HG03139 (cell line): Measurements from ENCODE around the gene RAPGEFL1.
"Not testable (repeated sequence)": the region's sequence is repeated elsewhere in the genome, so short reads cannot be mapped to it uniquely, and the experiment has no call there.

Source experiments
- ATAC-seq: cut with Tn5 transposase; IDR thresholded peaks from one replicate; pipeline ENCODE4 v1.9.1; 2021; ENCODE audit not compliant: unreplicated experiment

The RAPGEFL1 gene

DNA sequence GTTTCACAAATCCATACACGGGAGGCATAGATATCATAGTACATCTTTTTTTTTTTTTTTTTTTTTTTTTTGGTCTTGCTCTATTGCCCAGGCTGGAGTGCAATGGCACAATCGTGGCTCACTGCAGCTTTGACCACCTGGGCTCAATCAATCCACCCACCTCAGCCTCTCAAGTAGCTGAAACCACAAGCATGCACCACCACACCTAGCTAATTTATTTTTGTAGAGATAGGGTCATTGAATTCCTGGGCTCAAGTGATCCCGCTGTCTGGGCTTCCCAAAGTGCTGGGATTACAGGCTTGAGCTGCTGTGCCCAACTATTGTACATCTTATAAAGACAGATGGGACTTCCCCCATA, 3.5 kb upstream of the RAPGEFL1 start:
- ATAC-seq = no peak

DNA sequence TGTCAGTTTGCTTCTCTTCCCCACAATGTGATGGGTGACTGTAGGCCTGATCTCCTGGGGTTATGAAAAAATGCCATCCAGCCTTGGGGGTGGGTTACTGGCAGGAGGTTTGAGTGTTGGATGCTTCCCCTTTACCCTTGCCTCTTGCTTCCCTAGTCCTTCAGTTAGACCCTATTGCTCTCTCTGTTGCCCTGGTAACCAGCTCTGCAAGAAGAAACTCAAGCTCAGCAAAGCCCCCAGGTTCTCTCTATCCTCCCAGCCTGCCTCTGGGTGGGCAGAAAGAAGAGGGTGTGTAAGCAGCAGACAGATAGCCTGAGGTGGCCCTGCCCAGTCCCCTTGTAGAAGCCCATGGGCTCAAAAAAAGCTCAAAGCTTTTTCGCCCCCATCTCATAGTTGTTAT, 2.8 kb upstream of the RAPGEFL1 start:
- no peak for ATAC-seq

DNA sequence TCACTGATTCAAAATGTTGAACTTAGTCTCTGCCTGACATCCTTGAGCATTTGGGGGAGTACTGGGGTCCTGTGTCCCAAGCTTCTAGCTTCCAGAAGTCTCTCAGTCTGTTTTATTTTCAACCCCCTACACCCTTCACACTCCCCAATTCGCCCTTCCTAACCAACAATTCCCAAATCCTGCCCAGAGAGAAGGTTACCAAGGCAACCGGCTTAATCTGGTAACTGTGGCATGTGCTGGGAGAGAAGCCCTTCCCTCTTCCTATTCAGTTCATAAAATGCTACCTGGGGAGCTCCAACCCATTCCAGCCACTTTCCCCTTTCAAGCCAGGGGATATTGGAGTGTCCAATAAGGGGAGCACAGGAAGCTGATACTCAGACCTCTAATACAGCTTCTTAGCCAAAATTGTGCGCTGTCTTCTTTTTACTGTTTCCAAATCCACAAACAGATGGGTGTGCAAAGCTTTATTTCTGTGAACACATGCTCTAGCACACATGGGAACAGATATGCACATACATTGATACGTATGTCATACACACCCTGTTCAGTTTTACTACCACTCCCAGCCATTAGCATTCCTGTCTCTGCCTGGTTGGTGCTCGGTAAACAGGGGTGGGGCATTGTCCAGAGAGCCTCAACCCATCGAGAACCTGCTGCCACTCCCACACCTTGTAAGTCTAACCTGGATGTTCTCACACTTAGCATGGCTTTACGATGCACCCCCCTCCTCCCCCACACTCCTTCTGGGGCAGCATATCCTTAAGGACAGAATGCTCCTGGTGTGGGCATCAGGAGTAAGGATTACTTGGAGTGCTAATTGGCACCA, 1.1 kb upstream of the RAPGEFL1 start:
- ATAC-seq = no peak

DNA sequence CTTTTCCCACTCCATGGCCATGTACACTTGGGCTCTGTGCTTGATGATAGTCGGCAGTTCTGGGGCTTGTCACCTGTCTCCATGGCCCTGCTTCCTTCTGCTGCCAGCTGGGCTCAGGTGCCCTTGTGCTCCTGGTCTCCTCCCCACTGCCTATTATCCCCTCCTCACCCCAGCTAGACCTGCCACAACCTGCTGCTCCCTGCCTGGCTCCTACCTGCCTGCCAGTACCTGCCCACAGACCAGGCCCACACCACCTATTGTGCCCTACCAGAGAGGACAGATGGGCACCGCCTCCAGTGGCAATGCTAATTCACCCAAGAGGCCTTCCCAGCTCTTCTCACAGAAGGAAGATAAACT, 538 bp upstream of the RAPGEFL1 start:
- ATAC-seq = no peak

DNA sequence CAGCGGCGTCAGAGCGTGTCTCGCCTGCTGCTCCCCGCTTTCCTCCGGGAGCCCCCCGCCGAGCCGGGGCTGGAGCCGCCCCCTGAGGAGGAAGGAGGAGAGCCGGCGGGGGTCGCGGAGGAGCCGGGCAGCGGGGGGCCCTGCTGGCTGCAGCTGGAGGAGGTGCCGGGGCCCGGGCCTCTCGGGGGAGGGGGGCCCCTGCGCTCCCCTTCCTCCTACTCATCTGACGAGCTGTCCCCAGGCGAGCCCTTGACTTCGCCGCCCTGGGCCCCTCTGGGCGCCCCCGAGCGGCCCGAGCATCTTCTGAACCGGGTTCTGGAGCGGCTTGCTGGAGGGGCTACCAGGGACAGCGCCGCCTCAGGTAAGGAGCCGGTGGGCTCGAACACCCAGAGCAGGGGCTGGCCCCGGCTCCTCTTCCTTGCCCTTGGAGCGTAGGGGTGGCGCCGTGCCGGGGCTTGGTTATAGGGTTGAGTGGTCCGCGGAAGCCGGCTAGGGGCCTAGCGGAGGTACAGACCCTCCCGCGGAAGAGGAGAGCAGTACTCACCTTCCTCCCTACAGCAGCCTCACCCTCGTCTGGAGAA, 841 bp downstream of the RAPGEFL1 start:
- no peak for ATAC-seq

DNA sequence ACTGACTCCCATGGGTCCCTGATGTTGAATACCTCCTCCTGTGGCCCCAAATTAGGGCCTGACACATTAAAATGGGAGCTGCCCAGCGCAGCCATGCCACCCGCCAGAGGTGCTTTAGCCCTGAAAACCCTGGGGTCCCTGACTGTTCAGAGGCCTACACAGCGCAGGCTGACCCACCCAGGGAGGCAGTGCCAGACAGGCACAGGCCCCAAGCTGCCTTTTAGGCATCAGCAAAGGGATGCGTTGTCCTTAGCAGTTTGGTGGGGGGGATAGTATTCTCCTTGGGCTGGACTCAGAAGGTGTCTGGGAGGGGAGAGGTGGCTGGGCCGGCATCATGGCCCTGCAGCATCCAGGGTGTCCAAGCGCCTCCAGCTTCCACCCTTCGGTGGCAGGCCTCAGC, 1.4 kb downstream of the RAPGEFL1 start:
- ATAC-seq = no peak

DNA sequence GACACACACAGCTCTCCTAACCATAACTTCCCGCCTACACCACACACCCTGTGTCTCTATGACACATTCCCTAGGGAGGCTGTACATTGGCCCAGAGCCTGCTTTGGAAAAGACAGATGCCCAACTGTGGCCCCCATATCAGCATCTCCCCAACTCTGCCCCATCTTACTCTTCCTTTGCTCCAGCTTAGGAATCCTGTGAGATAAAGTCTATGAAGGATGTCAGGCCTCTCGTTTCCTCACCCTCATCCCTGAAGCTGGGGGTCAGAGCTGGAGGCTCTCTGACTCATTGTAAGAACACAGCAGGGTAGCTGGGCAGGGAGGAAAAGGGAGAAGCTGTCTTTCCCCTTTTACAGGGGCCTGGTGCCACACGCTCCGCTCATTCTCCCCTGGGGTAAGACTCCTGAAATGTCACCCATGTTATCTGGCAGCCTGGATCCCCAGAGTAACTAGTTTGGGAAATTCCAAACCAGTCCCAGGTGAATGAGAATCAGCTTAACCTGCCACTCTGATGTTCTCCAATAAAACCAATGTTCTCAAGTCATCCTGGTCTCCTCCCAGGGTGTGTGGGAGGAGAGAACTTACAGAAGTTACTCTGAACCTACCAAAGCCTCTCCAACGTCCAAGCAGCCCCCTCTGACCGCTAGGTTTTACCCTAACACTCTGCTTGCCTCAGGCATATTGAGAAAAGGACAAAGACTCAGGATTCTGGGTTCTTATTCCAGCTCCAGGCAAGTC, 2.8 kb downstream of the RAPGEFL1 start:
- ATAC-seq = no peak

DNA sequence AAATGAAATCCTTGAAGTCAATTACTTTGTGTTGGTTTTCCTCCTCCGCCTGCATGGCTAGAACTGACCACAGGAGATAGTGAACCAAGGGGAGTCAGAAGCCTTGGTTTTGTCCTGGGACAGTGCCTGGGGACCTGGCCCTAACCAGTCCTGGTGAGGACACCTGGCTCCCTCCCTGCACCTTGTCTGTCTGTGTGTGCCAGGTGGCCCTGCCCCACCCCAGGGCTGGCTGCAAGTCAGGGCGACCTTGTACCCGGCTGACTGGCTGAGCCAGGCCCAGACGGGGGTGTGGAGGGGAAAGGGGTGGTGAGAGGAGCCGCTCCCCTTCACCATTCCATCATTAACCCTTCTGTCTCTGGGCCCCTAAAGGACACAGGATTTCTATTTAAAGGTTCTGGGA, 3.4 kb downstream of the RAPGEFL1 start:
- no peak for ATAC-seq

DNA sequence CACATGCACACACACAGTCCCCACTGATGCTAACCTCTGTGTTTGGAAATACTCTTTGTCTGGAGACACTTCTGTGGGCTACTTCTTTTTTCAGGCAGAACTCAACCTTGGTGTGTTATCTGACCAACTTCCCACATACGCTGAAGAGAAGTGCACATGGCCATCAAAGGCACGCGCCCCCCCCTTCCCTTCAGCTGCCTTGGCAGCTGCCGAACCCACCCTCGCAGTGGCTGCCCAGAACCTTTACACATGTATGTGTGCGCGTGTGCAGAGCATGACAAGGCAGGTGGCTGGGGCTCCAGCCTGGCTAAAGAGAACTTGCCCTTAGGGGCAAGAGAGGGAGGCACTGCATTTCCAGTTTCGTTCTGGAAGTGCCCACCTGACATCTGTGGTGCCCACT, 3.9 kb downstream of the RAPGEFL1 start:
- ATAC-seq = no peak

DNA sequence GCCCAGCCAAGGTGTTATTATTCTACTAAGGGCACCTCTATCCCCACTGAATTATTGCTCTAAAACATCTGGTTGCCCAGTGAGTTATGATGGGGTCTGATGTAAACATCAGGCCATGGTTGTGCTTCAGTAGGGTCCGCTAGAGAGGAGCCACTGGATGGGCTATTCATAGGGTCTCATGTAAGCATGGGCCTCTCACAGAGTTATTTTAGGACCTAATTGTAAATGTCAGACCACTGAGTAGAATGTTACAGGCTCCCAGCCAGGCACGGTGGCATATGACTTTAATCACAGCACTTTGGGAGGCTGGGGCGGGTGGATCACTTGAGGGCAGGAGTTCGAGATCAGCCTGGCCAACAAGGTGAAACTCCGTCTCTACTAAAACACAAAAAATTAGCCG, 5.3 kb downstream of the RAPGEFL1 start:
- ATAC-seq = no peak

DNA sequence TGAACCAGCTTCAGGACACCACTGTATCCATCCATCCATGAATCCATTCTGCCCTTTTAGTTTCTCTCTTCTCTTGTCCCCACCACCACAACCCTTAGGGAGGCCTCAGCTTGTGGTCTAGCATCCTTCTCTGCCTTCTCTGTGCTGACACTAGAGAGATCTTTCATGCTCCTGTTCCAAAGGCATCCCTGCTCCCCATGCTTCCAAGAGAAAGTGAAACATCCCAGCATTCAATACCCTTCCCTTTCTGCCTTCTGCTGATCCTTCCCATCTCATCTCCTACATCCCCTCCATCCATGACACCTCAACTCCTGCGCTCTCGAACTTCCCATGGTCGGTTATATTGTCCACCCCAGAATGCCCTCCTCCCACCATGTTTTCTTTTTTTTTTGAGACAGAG, 10.0 kb downstream of the RAPGEFL1 start:
- ATAC-seq = no peak

DNA sequence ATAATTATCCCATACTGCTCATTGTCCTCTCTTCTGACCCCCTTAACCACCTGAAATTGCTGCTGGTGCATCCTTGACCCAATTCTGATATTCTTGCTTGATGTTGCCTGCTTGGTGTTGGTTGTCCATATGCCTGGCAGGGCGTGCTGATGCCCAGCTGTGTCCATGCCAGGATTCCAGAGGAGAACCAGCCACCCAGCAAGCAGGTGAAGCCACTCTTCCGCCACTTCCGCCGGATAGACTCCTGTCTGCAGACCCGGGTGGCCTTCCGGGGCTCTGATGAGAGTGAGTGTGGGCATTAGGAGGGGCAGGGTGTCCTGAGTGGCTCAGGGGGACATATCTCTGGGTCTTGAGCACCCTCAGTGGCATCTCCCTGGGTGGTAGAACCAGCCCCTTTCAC, 11.4 kb downstream of the RAPGEFL1 start:
- no peak for ATAC-seq

DNA sequence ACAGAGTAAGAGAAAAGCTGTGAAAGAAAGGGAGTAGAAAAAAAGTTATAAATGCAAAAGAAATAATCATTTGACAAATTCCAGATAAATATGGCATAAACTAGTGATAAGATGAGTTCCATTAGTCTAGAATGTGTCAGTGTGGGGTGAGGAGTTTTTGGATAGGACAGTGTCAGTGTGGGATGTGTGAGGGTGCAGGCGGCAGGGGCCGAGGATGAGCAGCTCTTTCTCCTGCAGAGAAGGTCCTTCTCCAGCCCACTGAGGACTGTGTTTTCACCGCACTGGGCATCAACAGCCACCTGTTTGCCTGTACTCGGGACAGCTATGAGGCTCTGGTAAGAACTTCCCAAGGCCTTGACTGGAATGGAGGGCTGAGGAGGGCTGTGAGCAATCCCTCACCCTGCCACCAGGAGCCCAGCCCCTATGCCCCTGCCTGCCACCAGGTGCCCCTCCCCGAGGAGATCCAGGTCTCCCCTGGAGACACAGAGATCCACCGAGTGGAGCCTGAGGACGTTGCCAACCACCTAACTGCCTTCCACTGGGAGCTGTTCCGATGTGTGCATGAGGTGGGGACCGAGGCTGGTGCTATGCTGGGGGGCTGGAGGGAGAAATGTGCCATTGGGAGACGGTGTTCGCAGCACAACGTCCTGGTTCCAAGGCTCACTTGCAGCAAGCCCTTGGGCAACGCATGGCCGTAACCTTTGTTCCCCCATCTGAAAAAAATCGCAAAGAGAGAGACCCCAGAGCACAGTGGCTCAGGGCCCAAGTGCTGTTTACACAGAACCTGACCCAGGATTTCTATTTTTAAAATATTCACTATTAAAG, 13.1 kb downstream of the RAPGEFL1 start:
- ATAC-seq = no peak

DNA sequence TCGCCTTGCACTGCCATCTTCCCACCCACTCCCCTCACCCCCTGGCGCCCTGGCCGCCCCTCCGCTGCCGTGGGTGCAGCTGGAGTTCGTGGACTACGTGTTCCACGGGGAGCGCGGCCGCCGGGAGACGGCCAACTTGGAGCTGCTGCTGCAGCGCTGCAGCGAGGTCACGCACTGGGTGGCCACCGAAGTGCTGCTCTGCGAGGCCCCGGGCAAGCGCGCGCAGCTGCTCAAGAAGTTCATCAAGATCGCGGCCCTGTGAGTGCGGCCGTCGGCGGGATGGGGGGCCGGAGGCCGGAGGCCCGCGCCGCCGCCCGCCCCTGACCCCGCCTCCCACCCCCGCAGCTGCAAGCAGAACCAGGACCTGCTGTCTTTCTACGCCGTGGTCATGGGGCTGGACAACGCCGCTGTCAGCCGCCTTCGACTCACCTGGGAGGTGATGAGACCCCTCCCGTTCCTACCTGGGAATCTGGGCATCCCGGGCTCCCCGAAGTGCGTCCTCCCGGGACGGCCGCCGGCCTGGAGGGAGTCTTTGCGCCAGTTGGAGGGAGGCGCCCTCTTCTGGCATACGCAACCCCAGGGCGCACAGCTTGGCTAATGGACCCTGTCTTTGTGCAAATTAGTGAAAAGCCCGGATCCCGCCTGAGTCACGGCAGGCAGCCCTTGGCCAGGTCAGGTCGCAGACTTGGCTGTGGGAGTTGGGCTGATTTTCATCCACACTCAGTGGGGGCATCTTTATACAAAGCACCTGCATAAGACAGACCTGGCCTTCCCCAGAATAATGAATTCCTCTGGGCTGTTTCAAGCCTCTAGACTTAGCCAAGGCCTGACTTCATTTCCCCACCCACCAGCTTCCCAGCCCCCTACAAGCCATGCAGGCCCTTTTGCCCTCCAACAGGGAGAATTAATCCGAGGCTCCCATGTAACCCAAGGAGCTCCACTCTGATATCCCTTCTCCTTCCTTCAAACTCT, 14.3 kb downstream of the RAPGEFL1 start:
- no peak for ATAC-seq

DNA sequence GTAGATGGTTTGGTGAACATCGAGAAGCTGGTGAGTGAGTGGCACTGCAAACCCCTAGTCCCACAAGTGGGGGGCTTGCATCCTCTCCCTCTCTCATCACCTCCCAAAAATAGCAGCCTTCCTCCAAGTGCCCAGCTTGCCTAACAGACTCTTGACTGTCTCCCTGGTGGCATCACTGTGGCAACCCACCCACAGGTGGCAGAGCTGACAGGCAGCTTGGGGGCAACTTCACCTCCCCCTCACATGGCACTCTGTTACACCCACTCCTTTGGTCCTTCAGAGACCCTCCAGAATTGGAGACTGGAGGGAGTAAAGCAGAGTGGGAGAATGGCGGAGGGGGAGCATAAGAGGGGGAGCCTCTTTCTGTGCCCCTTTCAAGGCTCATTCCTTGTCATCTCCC, 15.7 kb downstream of the RAPGEFL1 start:
- ATAC-seq = no peak

DNA sequence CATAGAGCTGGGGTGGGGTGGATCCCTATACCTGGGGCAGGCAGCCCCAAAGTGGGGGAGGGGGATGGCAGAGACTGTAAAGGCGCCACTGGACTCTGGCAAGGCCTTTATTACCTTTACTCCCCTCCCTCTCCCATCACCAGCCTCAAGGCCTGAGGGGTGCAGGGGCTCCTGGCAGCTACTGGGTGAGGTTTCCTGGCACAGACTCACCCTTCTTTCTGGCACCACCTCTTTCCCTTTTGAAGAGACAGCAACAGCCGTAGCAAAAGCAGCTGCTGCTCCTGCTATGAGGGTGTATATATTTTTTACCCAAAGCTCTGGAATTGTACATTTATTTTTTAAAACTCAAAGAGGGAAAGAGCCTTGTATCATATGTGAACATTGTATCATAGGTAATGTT, 17.6 kb downstream of the RAPGEFL1 start:
- no peak for ATAC-seq

DNA sequence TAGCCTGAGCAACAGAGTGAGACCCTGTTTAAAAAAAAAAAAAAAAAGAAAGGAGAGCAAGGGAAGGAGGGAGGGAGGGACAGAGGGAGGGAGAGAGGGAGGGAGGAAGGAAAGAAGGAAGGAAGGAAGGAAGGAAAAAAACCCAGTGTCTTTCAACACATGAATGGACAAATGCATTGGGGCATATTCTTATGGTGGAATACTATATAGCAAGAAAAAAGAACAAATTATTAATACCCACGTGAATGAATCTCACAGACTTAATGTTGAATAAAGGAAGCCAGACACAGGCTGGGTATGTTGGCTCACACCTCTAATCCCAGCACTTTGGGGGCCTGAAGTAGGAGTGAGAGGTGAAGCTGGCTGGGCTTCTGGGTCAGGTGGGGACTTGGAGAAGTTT, 20.3 kb downstream of the RAPGEFL1 start:
- no peak for ATAC-seq

DNA sequence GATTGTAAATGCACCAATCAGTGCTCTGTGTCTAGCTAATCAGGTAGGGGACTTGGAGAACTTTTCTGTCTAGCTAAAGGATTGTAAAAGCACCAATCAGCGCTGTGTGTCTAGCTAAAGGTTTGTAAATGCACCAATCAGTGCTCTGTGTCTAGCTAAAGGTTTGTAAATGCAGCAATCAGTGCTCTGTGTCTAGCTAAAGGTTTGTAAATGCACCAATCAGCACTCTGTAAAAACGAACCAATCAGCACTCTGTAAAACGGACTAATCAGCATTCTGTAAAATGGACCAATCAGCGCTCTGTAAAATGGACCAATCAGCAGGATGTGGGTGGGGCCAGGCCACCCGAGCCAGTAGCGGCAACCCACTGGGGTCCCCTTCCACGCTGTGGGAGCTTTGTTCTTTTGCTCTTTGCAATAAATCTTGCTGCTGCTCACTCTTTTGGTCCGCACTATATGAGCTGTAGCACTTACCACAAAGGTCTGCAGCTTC, 20.7 kb downstream of the RAPGEFL1 start:
- not testable (repeated sequence) for ATAC-seq

DNA sequence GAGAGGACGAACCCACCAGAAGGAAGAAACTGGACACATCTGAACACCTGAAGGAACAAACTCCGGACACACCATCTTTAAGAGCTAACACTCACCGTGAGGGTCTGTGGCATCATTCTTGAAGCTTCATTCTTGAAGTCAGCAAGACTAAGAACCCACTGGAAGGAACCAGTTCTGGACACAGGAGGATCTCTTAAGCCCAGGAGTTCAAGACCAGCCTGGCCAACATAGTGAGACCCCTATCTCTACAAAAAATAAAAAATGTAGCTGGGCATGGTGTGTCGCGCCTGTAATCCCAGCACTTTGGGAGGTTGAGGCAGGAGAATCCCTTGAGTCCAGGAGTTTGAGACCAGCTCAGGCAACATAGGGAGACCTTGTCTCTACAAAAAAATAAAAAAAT, 21.3 kb downstream of the RAPGEFL1 start:
- ATAC-seq = no peak

DNA sequence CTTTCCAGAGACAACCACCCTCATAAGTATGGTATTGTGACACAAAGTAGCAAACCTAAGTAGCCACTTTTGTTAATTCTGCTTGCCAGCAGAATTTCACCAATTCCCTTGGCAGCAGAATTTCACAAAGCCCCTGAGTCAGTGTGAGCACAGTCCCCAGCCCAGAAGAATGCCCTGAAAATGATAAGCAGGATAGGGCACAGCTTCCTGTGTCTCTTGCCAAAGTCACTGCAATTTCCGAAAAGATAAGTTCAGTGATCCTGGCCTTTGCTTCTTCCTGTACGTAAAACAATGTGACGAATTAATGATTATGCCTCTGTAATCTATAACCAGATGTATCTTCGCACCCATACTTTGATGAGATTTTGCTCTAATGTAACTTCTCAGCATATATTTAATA, 25.9 kb downstream of the RAPGEFL1 start:
- no peak for ATAC-seq
